Gastrocnemius medialis (tissue), 4 donors: ENCODE measurements around the gene DNAJA4.

Experiments used
- POLR2A ChIP-seq, 2 donors: fragments of 450-650 bp; IDR thresholded peaks; one replicate each; pipeline ENCODE4 v1.6.1; 2017; ENCODE audit warnings: antibody characterized with exemption in 2 of 2, mild to moderate bottlenecking in 2 of 2, moderate library complexity in 2 of 2
- TF ChIP-seq, protein P1 (sequence below), 5 experiments: fragments of 450-650 bp in 3 of 5; fragments of 200-600 bp in 2 of 5; sonication (generic) in 2 of 5; IDR thresholded peaks in 4 of 5; conservative IDR thresholded peaks in 1 of 5; 1 replicate in 4 of 5; 2 replicates in 1 of 5; pipeline ENCODE4 v1.5.1; 2016 to 2019; ENCODE audit warnings: antibody characterized with exemption in 5 of 5, mild to moderate bottlenecking in 3 of 5, moderate library complexity in 3 of 5

DNA sequence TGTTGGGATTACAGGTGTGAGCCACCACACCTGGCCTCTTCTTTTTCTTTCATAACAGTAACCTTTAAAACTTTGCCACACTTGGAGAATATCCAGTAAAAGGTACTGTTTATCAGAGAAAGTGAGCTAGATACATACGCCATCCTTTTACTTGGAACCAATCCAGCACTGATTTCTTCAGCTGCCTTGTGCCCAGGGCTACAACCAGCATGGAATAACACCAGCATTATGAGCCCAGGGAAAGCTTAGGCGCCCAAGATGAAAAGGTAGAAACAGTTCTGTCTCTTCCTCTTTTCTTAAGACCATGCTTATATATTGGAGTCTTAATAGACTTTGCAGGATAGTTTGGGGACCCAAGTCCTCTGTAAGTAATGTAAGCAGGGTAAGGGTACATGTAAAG is 26.7 kb downstream of the DNAJA4 start:
- TF ChIP-seq POLR2A (IDR thresholded peaks at IDR 0.05): no peak
- TF ChIP-seq, protein P1, sequence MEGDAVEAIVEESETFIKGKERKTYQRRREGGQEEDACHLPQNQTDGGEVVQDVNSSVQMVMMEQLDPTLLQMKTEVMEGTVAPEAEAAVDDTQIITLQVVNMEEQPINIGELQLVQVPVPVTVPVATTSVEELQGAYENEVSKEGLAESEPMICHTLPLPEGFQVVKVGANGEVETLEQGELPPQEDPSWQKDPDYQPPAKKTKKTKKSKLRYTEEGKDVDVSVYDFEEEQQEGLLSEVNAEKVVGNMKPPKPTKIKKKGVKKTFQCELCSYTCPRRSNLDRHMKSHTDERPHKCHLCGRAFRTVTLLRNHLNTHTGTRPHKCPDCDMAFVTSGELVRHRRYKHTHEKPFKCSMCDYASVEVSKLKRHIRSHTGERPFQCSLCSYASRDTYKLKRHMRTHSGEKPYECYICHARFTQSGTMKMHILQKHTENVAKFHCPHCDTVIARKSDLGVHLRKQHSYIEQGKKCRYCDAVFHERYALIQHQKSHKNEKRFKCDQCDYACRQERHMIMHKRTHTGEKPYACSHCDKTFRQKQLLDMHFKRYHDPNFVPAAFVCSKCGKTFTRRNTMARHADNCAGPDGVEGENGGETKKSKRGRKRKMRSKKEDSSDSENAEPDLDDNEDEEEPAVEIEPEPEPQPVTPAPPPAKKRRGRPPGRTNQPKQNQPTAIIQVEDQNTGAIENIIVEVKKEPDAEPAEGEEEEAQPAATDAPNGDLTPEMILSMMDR (IDR thresholded peaks at IDR 0.05 in 4 of 5, conservative IDR thresholded peaks at IDR 0.05 in 1 of 5): no peak
